ENCODE results near the gene GTF3C5.
A peak's percentile ranks its signal among the peaks of the same experiment; 100 is the strongest.

The GTF3C5 gene

DNA sequence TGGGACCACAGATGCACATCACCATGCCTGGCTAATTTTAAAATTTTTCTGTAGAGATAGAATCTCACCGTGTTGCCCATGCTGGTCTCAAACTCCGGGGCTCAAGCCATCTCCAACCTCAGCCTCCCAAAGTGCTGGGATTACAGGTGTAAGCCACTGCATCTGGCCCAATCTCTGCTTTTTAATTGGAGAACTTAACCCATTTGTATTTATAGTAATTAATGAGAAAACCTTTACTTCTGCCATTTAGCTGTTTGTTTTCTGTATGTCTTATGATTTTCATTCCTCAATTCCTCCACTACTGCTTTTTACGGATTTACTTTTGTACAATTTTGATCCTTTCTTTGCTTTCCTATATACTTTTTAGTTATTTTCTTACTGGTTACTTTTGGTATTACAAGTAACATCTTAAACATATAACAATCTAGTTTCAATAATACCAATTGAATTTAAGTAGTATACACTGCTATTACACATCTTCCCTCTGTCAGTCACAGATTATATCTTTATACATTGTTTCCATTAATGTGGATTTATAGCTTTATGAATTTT lies 64.1 kb downstream of the GTF3C5 start:
- no peak for DNase-seq

DNA sequence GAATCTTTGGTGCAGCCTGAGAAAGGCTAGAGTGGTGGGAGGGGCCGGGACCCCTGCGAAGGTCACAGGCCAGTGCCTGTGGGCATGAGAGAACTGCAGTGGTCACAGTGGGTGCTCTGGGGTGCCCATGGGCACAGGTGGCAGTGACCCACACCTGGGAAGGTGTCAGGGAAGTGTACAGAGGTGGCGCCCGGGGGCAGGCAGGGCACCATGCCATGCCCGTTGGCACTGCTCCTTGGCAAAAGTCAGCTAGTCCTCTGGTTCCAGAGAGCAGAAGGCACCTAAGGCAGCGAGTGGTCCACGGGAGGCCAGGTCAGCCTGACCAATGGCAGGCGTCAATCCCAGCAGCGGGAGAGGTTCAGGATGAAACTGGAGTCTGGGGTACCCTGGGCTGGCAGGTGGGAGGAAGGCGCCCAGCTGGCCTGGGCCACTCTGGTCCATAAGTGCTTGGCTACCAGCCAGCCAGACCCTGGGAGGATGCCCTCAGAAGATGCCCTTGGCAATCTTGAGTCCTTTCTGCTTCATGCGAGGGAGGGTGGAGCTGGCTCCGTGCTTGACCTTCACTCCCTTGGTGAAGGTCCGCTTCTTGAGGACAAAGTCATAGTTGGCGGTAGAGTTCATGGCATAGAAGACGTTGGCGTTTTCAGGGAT lies 67.4 kb downstream of the GTF3C5 start:
- DNase-seq = no peak

- DNase-seq = no peak
Measured at GRCh38 chr9:133098871-133099270, 68.1 kb downstream of the GTF3C5 start.

- DNase-seq = no peak
Measured at GRCh38 chr9:133099726-133100505, 69.1 kb downstream of the GTF3C5 start.

DNA sequence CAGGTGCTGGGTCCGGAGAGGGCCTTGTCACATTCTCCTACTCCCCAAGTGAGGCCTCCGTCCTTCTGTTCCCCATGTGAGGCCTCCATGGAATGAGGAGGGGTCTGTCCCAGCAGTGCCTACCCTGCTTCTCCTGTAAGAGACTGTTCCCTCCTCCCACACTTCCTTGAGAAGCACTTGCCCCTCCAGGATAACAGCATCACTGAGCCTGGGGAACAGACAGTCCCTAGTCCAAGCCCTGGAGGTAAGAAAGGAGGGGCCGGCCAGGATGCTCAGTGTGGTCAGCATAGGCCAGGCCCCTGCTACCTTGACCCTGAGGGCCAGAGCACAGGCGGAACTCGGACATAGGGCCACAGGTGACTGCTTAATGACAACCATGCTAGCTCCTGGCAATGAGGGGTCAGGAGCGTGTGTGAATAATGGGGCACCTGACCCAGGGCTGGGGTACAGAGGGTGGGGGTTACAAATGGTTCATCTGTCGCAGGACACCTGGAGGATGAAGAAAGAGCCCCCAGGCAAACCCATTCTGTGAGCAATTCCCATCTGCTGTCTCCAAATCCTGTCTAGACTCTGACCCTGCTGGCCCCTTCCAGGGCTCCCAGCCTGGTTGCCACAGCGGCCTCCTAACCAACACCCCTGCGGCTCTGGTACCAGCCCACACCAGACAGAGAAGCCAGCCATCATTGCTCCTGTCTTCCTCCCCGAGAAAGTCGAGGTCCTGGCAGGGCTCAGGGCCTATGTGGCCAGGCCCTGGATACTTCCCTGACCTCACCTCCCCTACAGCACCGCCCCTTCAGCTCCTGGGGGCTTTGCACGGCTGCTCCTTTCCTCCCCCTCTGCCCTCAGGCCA lies 69.9 kb downstream of the GTF3C5 start:
- DNase-seq = no peak

DNA sequence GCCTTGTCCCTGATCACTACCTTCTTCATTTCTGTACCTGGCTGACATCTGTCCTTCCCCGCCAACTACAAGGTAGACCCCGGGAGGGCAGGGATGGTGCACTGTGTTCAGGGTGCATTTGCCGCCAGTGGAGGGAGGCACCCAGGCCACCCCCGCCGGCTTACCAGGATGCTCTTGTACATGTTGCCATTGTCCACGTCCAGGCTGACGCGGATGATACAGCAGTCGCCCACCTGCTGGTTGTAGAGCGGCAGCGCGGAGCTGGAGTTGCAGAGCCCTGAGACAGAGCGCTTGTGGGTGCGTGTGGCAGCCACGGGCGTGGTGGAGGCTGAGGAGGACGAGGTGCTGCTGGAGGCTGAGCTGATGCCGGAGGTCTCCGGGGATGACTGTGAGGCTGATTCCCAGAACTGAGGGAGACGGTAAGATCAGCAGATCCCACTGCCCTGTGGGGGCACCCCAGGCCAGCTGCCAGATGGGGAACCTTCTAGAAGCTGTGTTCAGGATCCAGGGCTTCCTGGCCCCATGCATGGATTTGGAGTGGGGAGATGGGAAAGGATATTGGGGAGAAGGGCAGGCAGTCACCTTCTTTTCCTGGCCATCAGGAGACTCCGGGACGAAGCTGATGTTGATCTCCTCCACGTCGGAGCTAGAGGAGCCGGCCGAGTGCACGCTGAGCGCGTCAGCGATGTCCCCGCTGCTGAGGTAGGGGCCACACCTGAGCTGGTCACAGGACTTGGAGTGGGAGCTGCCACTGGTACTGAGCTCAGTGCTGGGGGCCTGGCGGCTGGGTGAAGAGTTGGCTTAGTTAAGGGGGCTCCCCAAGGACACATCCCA lies 70.8 kb downstream of the GTF3C5 start:
- no peak for DNase-seq

- no peak for DNase-seq
Measured at GRCh38 chr9:133102190-133103021, 71.6 kb downstream of the GTF3C5 start.

GRCh38 chr9:133103183-133103986 lies 72.6 kb downstream of the GTF3C5 start:
- DNase-seq = peak; percentile 58 to 60

- DNase-seq = no peak
Measured at GRCh38 chr9:133103987-133104505, 73.2 kb downstream of the GTF3C5 start.

GRCh38 chr9:133104718-133105460 lies 74.1 kb downstream of the GTF3C5 start:
- DNase-seq = no peak

DNA sequence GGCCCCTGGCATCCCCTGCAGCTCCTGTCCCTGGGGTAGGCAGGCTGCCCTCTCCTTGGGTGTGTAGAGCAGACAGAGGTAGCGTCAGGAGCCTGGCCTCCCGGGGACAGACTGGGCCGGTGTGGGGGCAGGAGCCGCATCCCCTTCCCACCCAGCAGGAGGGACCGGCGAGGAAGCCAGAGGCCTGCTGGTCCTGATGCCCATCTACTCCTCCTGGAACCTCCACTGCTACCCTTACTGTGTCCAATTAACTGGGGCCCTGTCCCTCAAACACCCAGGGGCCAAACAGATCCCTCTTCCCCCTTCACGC lies 74.6 kb downstream of the GTF3C5 start:
- DNase-seq = no peak

DNA sequence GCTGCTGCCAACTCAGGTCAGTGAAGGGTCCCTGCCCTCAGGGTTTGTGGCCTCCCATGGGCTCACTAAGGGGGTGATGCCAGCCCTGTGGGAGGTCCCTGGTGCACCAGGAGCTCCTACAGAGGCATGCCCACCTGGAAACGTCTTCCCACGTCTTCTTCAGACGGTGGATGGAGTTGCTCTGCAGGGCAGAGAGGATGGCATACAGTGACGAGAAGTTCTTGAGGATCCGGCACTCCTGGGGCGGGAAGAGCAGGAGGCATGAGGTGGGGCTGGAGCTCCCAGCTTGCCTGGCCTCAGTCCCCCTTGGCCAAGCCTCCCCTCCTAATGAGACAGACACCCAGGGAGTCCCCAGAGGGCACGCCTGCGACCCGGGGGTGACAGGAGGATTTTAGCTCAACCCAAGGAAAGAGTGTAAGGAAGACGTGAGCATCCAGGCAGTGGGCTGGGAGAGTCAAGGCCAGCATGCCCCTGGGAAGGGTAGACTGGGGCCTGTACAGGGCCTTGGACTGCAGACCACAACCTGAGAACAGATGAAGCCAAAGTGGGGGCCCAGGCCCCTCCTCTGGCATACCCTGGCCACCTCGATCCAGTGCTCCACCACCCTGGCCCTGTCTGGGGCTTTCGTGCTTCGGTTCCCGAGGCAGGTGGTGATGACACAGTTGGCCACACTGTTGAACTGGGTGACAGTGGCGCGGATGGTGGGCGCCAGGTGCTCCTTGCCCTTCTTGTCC lies 75.9 kb downstream of the GTF3C5 start:
- DNase-seq = no peak

- DNase-seq = no peak
Measured at GRCh38 chr9:133107245-133107722, 76.5 kb downstream of the GTF3C5 start.

All from CD4-positive, alpha-beta T cell treated with Interleukin-4 for 1 hour (primary cell).